LNCaP clone FGC (cell line): ENCODE measurements around the gene SEMA3F.

Experiments used
- DNase-seq: peaks from one replicate; pipeline ENCODE4 v3.0.0-alpha.2; 2011; ENCODE audit warnings: low read depth
- H3K4me3 ChIP-seq: 2 replicates; pipeline ENCODE4 v1.5.1; 2011; ENCODE audit warnings: mild to moderate bottlenecking, low read depth, low read length, control low read depth
- CTCF ChIP-seq: IDR thresholded peaks from 2 replicates; pipeline ENCODE4 v1.5.1; 2012; ENCODE audit warnings: mild to moderate bottlenecking; ENCODE audit not compliant: control insufficient read depth, insufficient read depth; ENCODE audit errors: extremely low read depth

Gene SEMA3F

GRCh38 chr3:50184242-50184978 is 29.3 kb downstream of the SEMA3F start:
- TF ChIP-seq CTCF, result 0 out of 2 replicates have a peak, but pooled peaks have one; percentile 3
- no peak overlapping the region for H3K4me3 ChIP-seq

GRCh38 chr3:50185230-50185629 is 30.1 kb downstream of the SEMA3F start:
- H3K4me3 ChIP-seq, result no peak overlapping the region
- no peak for TF ChIP-seq CTCF
- no peak for DNase-seq

More at GRCh38 chr3:50184242-50184978, 29.3 kb downstream of the SEMA3F start:
- peak; percentile 89 for DNase-seq

- no peak for DNase-seq
- no peak overlapping the region for H3K4me3 ChIP-seq
- no peak for TF ChIP-seq CTCF
These were observed 31.0 kb downstream of the SEMA3F start for GRCh38 chr3:50186096-50186495.

- TF ChIP-seq CTCF, result no peak
- H3K4me3 ChIP-seq, result no peak overlapping the region
- no peak for DNase-seq
These were observed 32.6 kb downstream of the SEMA3F start for GRCh38 chr3:50187750-50188149.

GRCh38 chr3:50189274-50189673 is 34.1 kb downstream of the SEMA3F start:
- H3K4me3 ChIP-seq, result no peak overlapping the region
- peak; percentile 44 for DNase-seq
- TF ChIP-seq CTCF, result peak; percentile 89

- no peak for DNase-seq
- no peak overlapping the region for H3K4me3 ChIP-seq
These were observed 34.9 kb downstream of the SEMA3F start for GRCh38 chr3:50189989-50190388.

More at GRCh38 chr3:50189989-50190388, 34.9 kb downstream of the SEMA3F start:
- TF ChIP-seq CTCF, result no peak
